K562 (cell line): ENCODE results near the gene TLK2. TPM values are rescaled to one million over a fixed set of nuclear protein-coding genes. Genes with fewer than 3 reads are reported as not detected.

ENCODE experiments used
- ATAC-seq: fragments of 200-7000 bp; cut with Tn5 transposase; 3 replicates; pipeline ENCODE4 v1.9.1; 2020; ENCODE audit warnings: moderate library complexity
- BruUV-seq: library from RNA; stranded (reverse); fragments of 400-500 nt; replicated peaks from 2 replicates; lab custom pipeline; 2021; lab: Mats Ljungman, UMichigan
- CTCF ChIA-PET: fragments of 300-600 bp; formaldehyde crosslinking; extraction: SDS; loops from one replicate; lab custom pipeline; 2021; ENCODE audit warnings: low intra/inter-chr PET ratio; lab: Yijun Ruan, JAX
- POLR2A ChIA-PET: fragments of 300-600, 350-650 bp; sonication (Branson Sonifier 250); formaldehyde crosslinking; extraction: SDS; loops from one replicate; lab custom pipeline; 2021; ENCODE audit warnings: antibody characterized with exemption, inconsistent platforms; lab: Yijun Ruan, JAX
- DNase-seq, 4 experiments: peaks; one replicate each; pipeline versions ENCODE4 v3.0.0 to v3.0.0-alpha.2; 2011 to 2018; ENCODE audit warnings: low spot score in 3 of 4, mixed read lengths in 3 of 4; ENCODE audit errors: extremely low read depth in 1 of 4
- FAIRE-seq: peaks from 2 replicates; lab custom pipeline; 2011; peaks lifted over from hg19 to GRCh38; lab: Jason Lieb, UNC
- H2AFZ ChIP-seq: 2 replicates; pipeline ENCODE4 v1.6.0; 2011; ENCODE audit warnings: low read depth, low read length, control low read depth, inconsistent platforms
- H3K27ac ChIP-seq: fragments of 200-600 bp; 3 replicates; pipeline ENCODE4 v1.8.0; 2011; ENCODE audit warnings: low read depth, mild to moderate bottlenecking, control low read depth, inconsistent platforms, low read length, moderate library complexity, mixed read lengths; ENCODE audit errors: extremely low read depth
- H3K27me3 ChIP-seq, 2 experiments: fragments of 300-600 bp in 1 of 2; 2 replicates in 1 of 2; 3 replicates in 1 of 2; pipeline versions ENCODE4 v1.6.0 to v1.8.0; 2011; ENCODE audit warnings: inconsistent platforms in 2 of 2, low read length in 2 of 2, mild to moderate bottlenecking in 1 of 2, mixed read lengths in 1 of 2, moderate library complexity in 1 of 2; ENCODE audit not compliant: control insufficient read depth in 2 of 2, insufficient read depth in 2 of 2
- H3K36me3 ChIP-seq: fragments of 300-600 bp; 3 replicates; pipeline ENCODE4 v1.8.0; 2011; ENCODE audit warnings: mild to moderate bottlenecking, low read length, inconsistent platforms; ENCODE audit not compliant: control insufficient read depth, insufficient read depth
- H3K4me1 ChIP-seq, 2 experiments: fragments of 200-600 bp in 1 of 2; replicated peaks in 1 of 2; 2 replicates in 1 of 2; 3 replicates in 1 of 2; pipeline versions ENCODE4 v1.5.1 to v1.8.0; 2011; ENCODE audit warnings: inconsistent platforms in 2 of 2, low read length in 2 of 2, mild to moderate bottlenecking in 1 of 2, mixed read lengths in 1 of 2, moderate library complexity in 1 of 2; ENCODE audit not compliant: control insufficient read depth in 2 of 2, insufficient read depth in 2 of 2
- H3K4me2 ChIP-seq: 2 replicates; pipeline ENCODE4 v1.6.1; 2011; ENCODE audit warnings: low read length, control low read depth, inconsistent platforms, mixed read lengths; ENCODE audit not compliant: insufficient read depth
- H3K4me3 ChIP-seq: fragments of 200-600 bp; sonication (generic), shearing (Covaris generic); 2 replicates; pipeline ENCODE4 v1.5.1; 2016; ENCODE audit warnings: control low read depth, inconsistent platforms
- H3K79me2 ChIP-seq: fragments of 200-600 bp; 3 replicates; pipeline ENCODE4 v1.8.0; 2011; ENCODE audit warnings: low read length, inconsistent platforms; ENCODE audit not compliant: control insufficient read depth, insufficient read depth
- H3K9ac ChIP-seq, 2 experiments: 2 replicates each; pipeline versions ENCODE4 v1.6.0 to v1.6.1; 2011; ENCODE audit warnings: low read depth in 2 of 2, low read length in 2 of 2, control low read depth in 1 of 2, inconsistent platforms in 1 of 2, mild to moderate bottlenecking in 1 of 2, mixed read lengths in 1 of 2; ENCODE audit not compliant: insufficient read depth in 1 of 2
- H3K9me1 ChIP-seq: one replicate; pipeline ENCODE4 v1.6.0; 2011; ENCODE audit warnings: inconsistent platforms, mild to moderate bottlenecking, low read length, moderate library complexity; ENCODE audit not compliant: control insufficient read depth, insufficient read depth
- H3K9me3 ChIP-seq: replicated peaks from 2 replicates; pipeline ENCODE4 v1.5.1; 2011; ENCODE audit warnings: low read depth, low read length, inconsistent platforms; ENCODE audit not compliant: control insufficient read depth, insufficient read depth
- H4K20me1 ChIP-seq: replicated peaks from 2 replicates; pipeline ENCODE4 v1.6.1; 2011; ENCODE audit warnings: low read length, inconsistent platforms, mixed read lengths; ENCODE audit not compliant: control insufficient read depth, insufficient read depth
- NFIX ChIP-seq: fragments of 250-450 bp; sonication (Bioruptor Pico); IDR thresholded peaks from 2 replicates; pipeline ENCODE4 v1.4.0; 2020; ENCODE audit warnings: low read depth, mild to moderate bottlenecking, moderate library complexity
- NONO ChIP-seq, 2 experiments: fragments of 200-400 bp in 1 of 2; fragments of 450-650 bp in 1 of 2; formaldehyde crosslinking in 1 of 2; IDR thresholded peaks; 2 replicates each; pipeline ENCODE4 v1.6.1; 2017; ENCODE audit warnings: low read depth in 2 of 2, mild to moderate bottlenecking in 2 of 2, moderate library complexity in 2 of 2, low read length in 1 of 2
- SPI1 ChIP-seq: IDR thresholded peaks from 2 replicates; pipeline ENCODE4 v1.6.1; 2011; ENCODE audit warnings: low read depth, low read length, control low read depth, borderline replicate concordance
- ZNF551 ChIP-seq: fragments of 250-450 bp; sonication (Bioruptor Pico); IDR thresholded peaks from 2 replicates; pipeline ENCODE4 v1.5.0; 2021; ENCODE audit warnings: mild to moderate bottlenecking, moderate library complexity
- WGBS: fragments of 100-300 bp; shearing (Covaris generic); methylation state at CpG from one replicate; pipeline ENCODE4 v1.1.6; 2016; ENCODE audit warnings: low coverage, mixed read lengths; ENCODE audit not compliant: insufficient coverage; ENCODE audit errors: missing lambda C conversion rate; 5-methylcytosine and 5-hydroxymethylcytosine counted together
- in situ Hi-C: fragments of 300-500 bp; cut with MboI; formaldehyde crosslinking; loops from 4 replicates; pipeline ENCODE4 v1.15.0; 2018; ENCODE audit warnings: inconsistent platforms, mixed read lengths
- intact Hi-C: fragments of 100-400 bp; cut with micrococcal nuclease; formaldehyde crosslinking; loops from 2 replicates; pipeline ENCODE4 v1.14.2; 2022
- polyA plus RNA-seq, 8 experiments: library from polyadenylated mRNA; depleted of rRNA in 4 of 8; stranded (reverse) in 5 of 8; unstranded in 3 of 8; fragments of >200 nt; fragmentation: Nextera tagmentation in 2 of 8; fragmentation: Illumina TruSeq in 1 of 8; extraction: Ambion mirVana in 2 of 8; extraction: Trizol in 1 of 8; gene quantifications; 2 replicates each; pipeline versions ENCODE4 v1.2.1 to v1.2.3, GENCODE V29; 2011 to 2014; ENCODE audit warnings: inconsistent platforms in 1 of 8, missing spikeins in 1 of 8
- total RNA-seq, 7 experiments: library from RNA; depleted of rRNA in 6 of 7; stranded (reverse); fragments of >200 nt in 6 of 7; fragmentation: Illumina TruSeq in 2 of 7; extraction: Trizol in 2 of 7; gene quantifications; 2 replicates each; pipeline versions ENCODE4 v1.2.1 to v1.2.3, GENCODE V29; 2011 to 2021; ENCODE audit warnings: low replicate concordance in 1 of 7

Gene TLK2
- total and polyA plus RNA-seq, 9 of the 15 experiments (the other 6 are each of a cell fraction or from before 2014, with no cell fraction given) = 10.1 to 51.9 (median 32.4) TPM

DNA sequence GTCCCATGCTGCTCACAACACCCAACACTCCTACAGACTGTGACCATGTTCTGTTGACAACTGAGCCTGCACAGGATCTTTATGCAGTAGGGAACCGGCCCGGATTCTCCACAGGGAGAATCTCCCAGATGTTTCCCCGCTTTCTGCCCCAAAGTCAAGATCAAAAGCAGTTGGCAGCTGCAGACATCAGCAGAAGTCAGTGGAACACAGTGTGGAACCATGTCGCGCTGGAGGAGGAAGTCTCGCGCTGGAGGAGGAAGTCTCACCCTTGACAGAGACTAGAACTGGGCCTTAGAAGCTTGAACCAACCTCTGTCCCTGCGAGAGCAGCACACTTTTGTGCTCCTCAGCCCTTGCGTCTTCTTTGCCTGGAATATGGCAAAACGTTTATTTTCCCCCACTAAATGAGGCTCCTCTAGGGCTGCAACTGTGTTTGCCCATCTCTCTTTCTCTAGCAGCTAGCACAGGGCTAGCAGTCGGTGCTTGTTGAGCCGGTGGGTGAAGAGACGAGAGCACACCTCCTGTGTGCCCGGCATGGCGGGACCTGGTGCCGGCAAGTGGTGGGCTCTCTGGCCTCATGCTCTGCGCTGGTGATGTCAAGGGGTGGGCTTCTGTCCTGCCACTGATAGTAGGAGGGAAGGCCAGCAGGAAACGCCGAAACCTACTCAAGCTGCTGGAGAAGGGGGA, 146.7 kb downstream of the TLK2 start:
- Histone ChIP-seq H2AFZ (no peak overlapping the region), H3K9ac (no peak overlapping the region), H3K36me3 (no peaks in the 10 kb centered on the region), H4K20me1 (no peaks in the 10 kb centered on the region; the same call in 1 of the 2 replicates), H3K27ac (no peak overlapping the region), H3K4me2 (no peak overlapping the region), H3K79me2 (no peaks in the 10 kb centered on the region), H3K9me1 (no peaks in the 10 kb centered on the region), H3K9me3 (no peaks in the 10 kb centered on the region), H3K4me3 (no peak overlapping the region), H3K4me1 (peaks cover 0 to 31% of the 10 kb centered on the region in 2 experiments; a peak in 3 of 5 replicates), H3K27me3 (peaks cover 19 to 51% of the 10 kb centered on the region in 2 experiments; a peak in 4 of 5 replicates)
- TF ChIP-seq ZNF551 = no peak
- TF ChIP-seq SPI1 = 0 out of 2 replicates have a peak, but pooled peaks have one; percentile 5
- FAIRE-seq = peak; percentile 42
- CTCF ChIA-PET = no interaction called here
- WGBS = 41% methylated on average over 17 of the region's 19 CpGs
- in situ Hi-C loops = no loop called here
- intact Hi-C loops = no loop called here
- no TSS peak for BruUV-seq
- no peak for ATAC-seq
- no peak for DNase-seq
- POLR2A ChIA-PET = interaction anchor here (0.7 to 1.1 kb wide), 2 partner anchors 16 to 29 kb away, joined by 3 read pairs; no protein-coding TSS in a partner anchor

DNA sequence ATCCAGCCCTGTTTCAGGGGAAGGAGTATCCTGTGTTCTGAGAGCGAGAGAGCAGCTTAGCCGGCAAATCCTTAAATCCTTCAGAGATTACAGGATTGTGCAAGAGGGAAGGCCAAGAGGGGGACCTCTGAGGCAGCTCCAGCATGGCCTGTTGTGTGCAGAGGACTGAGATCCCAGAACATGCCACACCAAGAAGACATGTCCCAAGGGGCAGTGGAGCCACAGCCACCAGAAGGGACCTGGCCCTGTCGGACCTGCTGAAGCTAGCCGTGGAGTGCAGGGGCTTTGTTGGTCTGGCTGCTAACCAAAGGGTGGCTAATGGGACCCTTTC, 147.2 kb downstream of the TLK2 start:
- no TSS peak for BruUV-seq
- WGBS = 34% methylated on average over 4 of the region's 4 CpGs
- Histone ChIP-seq H3K9me3 (no peaks in the 10 kb centered on the region), H3K27ac (no peak overlapping the region), H3K27me3 (peaks cover 19 to 56% of the 10 kb centered on the region in 2 experiments; a peak in 4 of 5 replicates), H4K20me1 (no peaks in the 10 kb centered on the region; the same call in 1 of the 2 replicates), H3K9me1 (no peaks in the 10 kb centered on the region), H2AFZ (no peak overlapping the region), H3K36me3 (no peaks in the 10 kb centered on the region), H3K4me2 (no peak overlapping the region), H3K4me1 (peaks cover 0 to 31% of the 10 kb centered on the region in 2 experiments; a peak in 3 of 5 replicates), H3K79me2 (no peaks in the 10 kb centered on the region), H3K4me3 (no peak overlapping the region), H3K9ac (no peak overlapping the region)
- DNase-seq (no peak), FAIRE-seq (no peak), ATAC-seq (no peak)
- in situ Hi-C loops (no loop called here), intact Hi-C loops (no loop called here)
- TF ChIP-seq NFIX (CRISPR knock-in tag) (no peak), NONO (IDR thresholded peaks at IDR 0.05; ENCODE audit: low read depth in 2 of 2, low read length in 1 of 2) (no peak)
- ChIA-PET CTCF (no interaction called here), POLR2A (interaction anchor here (0.7 to 1.1 kb wide), 2 partner anchors 16 to 28 kb away, joined by 3 read pairs; no protein-coding TSS in a partner anchor)
